AG20443 (cell line): ENCODE results near the gene RFPL1.
A peak's percentile ranks its signal among the peaks of the same experiment; 100 is the strongest.
"Not testable (repeated sequence)": the region's sequence is repeated elsewhere in the genome, so short reads cannot be mapped to it uniquely, and the experiment has no call there.

Experiments
- DNase-seq: peaks from one replicate; pipeline ENCODE4 v3.0.0; 2012; ENCODE audit warnings: low spot score, mixed read lengths

The RFPL1 gene

GRCh38 chr22:29438283-29438682 lies at the start of gene RFPL1:
Gene RFPL1, plus strand, starts transcription at chr22:29438583.
- not testable (repeated sequence) for DNase-seq

GRCh38 chr22:29388759-29389090 lies 49.7 kb upstream of the RFPL1 start:
- DNase-seq: no peak

GRCh38 chr22:29390270-29390669 lies 48.1 kb upstream of the RFPL1 start:
- no peak for DNase-seq

- DNase-seq: no peak
Measured at GRCh38 chr22:29391546-29391945, 46.8 kb upstream of the RFPL1 start.

GRCh38 chr22:29393019-29393608 lies 45.3 kb upstream of the RFPL1 start:
- no peak for DNase-seq

- peak; percentile 87 for DNase-seq
Measured at GRCh38 chr22:29394931-29395581, 43.3 kb upstream of the RFPL1 start.

- no peak for DNase-seq
Measured at GRCh38 chr22:29396126-29396525, 42.3 kb upstream of the RFPL1 start.

- no peak for DNase-seq
Measured at GRCh38 chr22:29397791-29398190, 40.6 kb upstream of the RFPL1 start.

- DNase-seq: no peak
Measured at GRCh38 chr22:29400576-29400975, 37.8 kb upstream of the RFPL1 start.

GRCh38 chr22:29401538-29401937 lies 36.8 kb upstream of the RFPL1 start:
- not testable (repeated sequence) for DNase-seq

GRCh38 chr22:29408940-29409339 lies 29.4 kb upstream of the RFPL1 start:
- DNase-seq: no peak

GRCh38 chr22:29411569-29412211 lies 26.7 kb upstream of the RFPL1 start:
- not testable (repeated sequence) for DNase-seq

GRCh38 chr22:29412772-29413171 lies 25.6 kb upstream of the RFPL1 start:
- not testable (repeated sequence) for DNase-seq

GRCh38 chr22:29414951-29415591 lies 23.3 kb upstream of the RFPL1 start:
- DNase-seq: not testable (repeated sequence)

GRCh38 chr22:29418704-29419103 lies 19.7 kb upstream of the RFPL1 start:
- DNase-seq: not testable (repeated sequence)

GRCh38 chr22:29426476-29426875 lies 11.9 kb upstream of the RFPL1 start:
- no peak for DNase-seq

- DNase-seq: peak; percentile 29
Measured at GRCh38 chr22:29427176-29427760, 11.1 kb upstream of the RFPL1 start.

GRCh38 chr22:29431986-29432385 lies 6.4 kb upstream of the RFPL1 start:
- no peak for DNase-seq

- DNase-seq: no peak
Measured at GRCh38 chr22:29433856-29434255, 4.5 kb upstream of the RFPL1 start.

- no peak for DNase-seq
Measured at GRCh38 chr22:29434288-29434687, 4.1 kb upstream of the RFPL1 start.

GRCh38 chr22:29435236-29436136 lies 2.9 kb upstream of the RFPL1 start:
- DNase-seq: no peak

- DNase-seq: no peak
Measured at GRCh38 chr22:29442976-29443375, 4.6 kb downstream of the RFPL1 start.
